ENCODE results near the gene PEPD.

DNA sequence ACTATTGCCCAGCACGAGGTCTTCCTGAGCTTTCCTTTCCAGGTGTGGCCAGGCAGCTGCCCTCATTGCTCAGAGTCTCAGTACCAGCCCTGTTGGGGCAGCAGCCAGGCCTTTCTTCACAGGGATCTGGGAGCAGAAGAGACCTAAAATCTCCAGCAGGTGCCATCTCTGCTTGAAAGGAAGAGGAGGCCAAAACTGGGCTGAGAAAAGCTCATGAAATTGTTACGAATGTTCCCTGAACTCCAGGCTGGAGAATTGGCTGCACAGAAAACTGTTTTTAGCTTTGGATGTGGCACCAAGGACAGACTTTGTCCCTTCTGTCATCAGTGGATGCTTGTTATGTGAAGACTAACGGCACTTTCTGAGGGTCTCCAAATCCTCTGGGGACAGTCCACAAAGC is 8.7 kb upstream of the PEPD start:
- no peak for TF ChIP-seq EZH2phosphoT487 (IDR thresholded peaks at IDR 0.05; ENCODE audit: low read length)
- TF ChIP-seq, protein P1, sequence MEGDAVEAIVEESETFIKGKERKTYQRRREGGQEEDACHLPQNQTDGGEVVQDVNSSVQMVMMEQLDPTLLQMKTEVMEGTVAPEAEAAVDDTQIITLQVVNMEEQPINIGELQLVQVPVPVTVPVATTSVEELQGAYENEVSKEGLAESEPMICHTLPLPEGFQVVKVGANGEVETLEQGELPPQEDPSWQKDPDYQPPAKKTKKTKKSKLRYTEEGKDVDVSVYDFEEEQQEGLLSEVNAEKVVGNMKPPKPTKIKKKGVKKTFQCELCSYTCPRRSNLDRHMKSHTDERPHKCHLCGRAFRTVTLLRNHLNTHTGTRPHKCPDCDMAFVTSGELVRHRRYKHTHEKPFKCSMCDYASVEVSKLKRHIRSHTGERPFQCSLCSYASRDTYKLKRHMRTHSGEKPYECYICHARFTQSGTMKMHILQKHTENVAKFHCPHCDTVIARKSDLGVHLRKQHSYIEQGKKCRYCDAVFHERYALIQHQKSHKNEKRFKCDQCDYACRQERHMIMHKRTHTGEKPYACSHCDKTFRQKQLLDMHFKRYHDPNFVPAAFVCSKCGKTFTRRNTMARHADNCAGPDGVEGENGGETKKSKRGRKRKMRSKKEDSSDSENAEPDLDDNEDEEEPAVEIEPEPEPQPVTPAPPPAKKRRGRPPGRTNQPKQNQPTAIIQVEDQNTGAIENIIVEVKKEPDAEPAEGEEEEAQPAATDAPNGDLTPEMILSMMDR (IDR thresholded peaks at IDR 0.05; ENCODE audit: low read length), result no peak
